PC-9 (cell line): ENCODE measurements around the gene MB. TPM values are rescaled to one million over a fixed set of nuclear protein-coding genes. Genes with fewer than 3 reads are reported as not detected.

Source experiments
- BruUV-seq: library from RNA; stranded (reverse); fragments of 400-500 nt; replicated peaks from 2 replicates; lab custom pipeline; 2021; lab: Mats Ljungman, UMichigan
- CTCF ChIA-PET: fragments of 300-600 bp; sonication (Branson Sonifier 250); formaldehyde crosslinking; loops from one replicate; lab custom pipeline; 2022; ENCODE audit warnings: antibody characterized with exemption; lab: Charles Lee
- POLR2A ChIA-PET: fragments of 300-600 bp; sonication (Branson Sonifier 250); formaldehyde crosslinking; loops from one replicate; lab custom pipeline; 2022; ENCODE audit warnings: antibody characterized with exemption; ENCODE audit not compliant: unreplicated experiment; lab: Charles Lee
- DNase-seq, 2 experiments: peaks; one replicate each; pipeline versions ENCODE4 v3.0.0 to v3.0.0-alpha.2; 2015 to 2022; ENCODE audit warnings: mixed read lengths in 1 of 2
- H2AFZ ChIP-seq: fragments of 200-600 bp; sonication (generic); 2 replicates; pipeline ENCODE4 v1.8.1; 2017; ENCODE audit warnings: antibody characterized with exemption
- H3F3A ChIP-seq: fragments of 200-600 bp; sonication (generic); 2 replicates; pipeline ENCODE4 v1.8.1; 2017; ENCODE audit warnings: antibody characterized with exemption, mild to moderate bottlenecking, low read depth; ENCODE audit not compliant: insufficient read depth
- H3K27ac ChIP-seq: fragments of 200-600 bp; sonication (generic); 2 replicates; pipeline ENCODE4 v1.6.1; 2016; ENCODE audit warnings: mixed run types
- H3K27me3 ChIP-seq: fragments of 200-600 bp; sonication (generic); 2 replicates; pipeline ENCODE4 v1.6.1; 2016; ENCODE audit warnings: low read depth, mixed run types; ENCODE audit not compliant: insufficient read depth
- H3K36me3 ChIP-seq: fragments of 200-600 bp; sonication (generic); 2 replicates; pipeline ENCODE4 v1.6.1; 2016; ENCODE audit warnings: low read depth, mixed run types
- H3K4me1 ChIP-seq: fragments of 200-600 bp; sonication (generic); replicated peaks from 2 replicates; pipeline ENCODE4 v1.6.1; 2016; ENCODE audit warnings: mixed run types; ENCODE audit not compliant: insufficient read depth
- H3K4me2 ChIP-seq: fragments of 200-600 bp; sonication (generic); 2 replicates; pipeline ENCODE4 v1.6.1; 2017; ENCODE audit warnings: mixed run types
- H3K4me3 ChIP-seq: fragments of 200-600 bp; sonication (generic); 2 replicates; pipeline ENCODE4 v1.6.1; 2016; ENCODE audit warnings: mixed run types
- H3K79me2 ChIP-seq: fragments of 200-600 bp; sonication (generic); 2 replicates; pipeline ENCODE4 v1.6.1; 2017; ENCODE audit warnings: low read depth, mixed run types
- H3K9me2 ChIP-seq: fragments of 200-600 bp; sonication (generic); 2 replicates; pipeline ENCODE4 v1.8.1; 2017; ENCODE audit warnings: mild to moderate bottlenecking; ENCODE audit not compliant: insufficient read depth
- H3K9me3 ChIP-seq: fragments of 200-600 bp; sonication (generic); 2 replicates; pipeline ENCODE4 v1.8.1; 2016; ENCODE audit warnings: low read depth; ENCODE audit not compliant: insufficient read depth
- H4K20me1 ChIP-seq: fragments of 200-600 bp; sonication (generic); 2 replicates; pipeline ENCODE4 v1.8.1; 2017; ENCODE audit not compliant: insufficient read depth
- CTCF ChIP-seq: fragments of 200-600 bp; sonication (generic); conservative IDR thresholded peaks from 2 replicates; pipeline ENCODE4 v1.6.1; 2017; ENCODE audit warnings: mixed run types, antibody characterized with exemption, mild to moderate bottlenecking, moderate library complexity
- EZH2 ChIP-seq: fragments of 200-600 bp; sonication (generic); IDR thresholded peaks from 2 replicates; pipeline ENCODE4 v1.8.0; 2017; ENCODE audit warnings: antibody characterized with exemption, low read depth
- intact Hi-C: fragments of 100-400 bp; cut with micrococcal nuclease; formaldehyde crosslinking; loops from one replicate; pipeline ENCODE4 v1.10.0; 2022; ENCODE audit not compliant: unreplicated experiment
- total RNA-seq: library from RNA; stranded (reverse); gene quantifications from 2 replicates; pipeline ENCODE4 v1.2.3, GENCODE V29; 2021

MB gene
- total RNA-seq, 1 experiment from 2014 or later: 5.0 TPM

DNA sequence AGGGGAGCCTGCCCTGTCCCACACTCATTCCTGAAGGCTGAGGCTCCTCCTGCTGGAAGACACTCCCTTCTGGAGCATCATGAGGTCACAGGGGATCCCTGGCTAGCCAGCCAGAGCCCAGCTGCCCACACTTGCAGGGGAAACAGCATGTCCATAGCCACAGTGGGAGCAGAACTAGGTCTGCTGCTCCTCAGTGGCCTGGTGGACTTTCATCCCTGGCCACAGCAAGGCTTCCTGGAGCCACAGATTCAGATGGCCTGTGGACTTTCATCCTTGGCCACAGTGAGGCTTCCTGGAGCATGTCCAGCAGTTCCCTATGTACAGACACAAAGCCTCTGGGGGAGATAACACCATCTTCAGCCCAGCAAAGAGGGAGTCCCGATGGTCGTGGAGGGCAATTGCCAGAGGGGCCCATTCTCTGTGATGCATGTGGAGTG, 25.2 kb upstream of the MB start:
- POLR2A ChIA-PET: no interaction called here
- CTCF ChIA-PET: interaction anchor here (0.6 kb wide), 1 partner anchor 172 kb away, joined by 7 read pairs; no protein-coding TSS in a partner anchor
- no peak for DNase-seq
- Histone ChIP-seq H3K27ac (no peak overlapping the region), H3K4me3 (no peak overlapping the region), H3K36me3 (no peaks in the 10 kb centered on the region), H2AFZ (no peak overlapping the region), H3K4me2 (no peak overlapping the region), H3K9me2 (no peaks in the 10 kb centered on the region), H3K9me3 (no peaks in the 10 kb centered on the region), H3K27me3 (no peaks in the 10 kb centered on the region), H3F3A (peaks cover 15% of the 10 kb centered on the region; the same call in 1 of the 2 replicates), H3K4me1 (peaks cover 29% of the 10 kb centered on the region), H4K20me1 (no peaks in the 10 kb centered on the region), H3K79me2 (no peaks in the 10 kb centered on the region)
- intact Hi-C loops: no loop called here
- BruUV-seq: no TSS peak
- TF ChIP-seq CTCF (no peak), EZH2 (no peak)

GRCh38 chr22:35641494-35642120, 24.5 kb upstream of the MB start:
- no peaks in the 10 kb centered on the region for H3K27me3 ChIP-seq
- no peak overlapping the region for H3K4me2 ChIP-seq
- H4K20me1 ChIP-seq: no peaks in the 10 kb centered on the region
- no peak overlapping the region for H3K27ac ChIP-seq
- DNase-seq: no peak
- H3F3A ChIP-seq: peaks cover 15% of the 10 kb centered on the region; the same call in 1 of the 2 replicates
- no peaks in the 10 kb centered on the region for H3K36me3 ChIP-seq
- no peak overlapping the region for H3K4me3 ChIP-seq
- no peaks in the 10 kb centered on the region for H3K79me2 ChIP-seq
- intact Hi-C loops: no loop called here
- no peaks in the 10 kb centered on the region for H3K9me2 ChIP-seq
- BruUV-seq: no TSS peak
- ChIA-PET POLR2A (no interaction called here), CTCF (no interaction called here)
- H2AFZ ChIP-seq: no peak overlapping the region
- H3K4me1 ChIP-seq: peaks cover 22% of the 10 kb centered on the region
- TF ChIP-seq CTCF (no peak), EZH2 (no peak)
- H3K9me3 ChIP-seq: no peaks in the 10 kb centered on the region

GRCh38 chr22:35638410-35638809, 21.3 kb upstream of the MB start:
- H3K27me3 ChIP-seq: no peaks in the 10 kb centered on the region
- no peak overlapping the region for H2AFZ ChIP-seq
- H3F3A ChIP-seq: peaks cover 6% of the 10 kb centered on the region; the same call in 1 of the 2 replicates
- no peak for TF ChIP-seq EZH2
- no peak for TF ChIP-seq CTCF
- H3K4me1 ChIP-seq: peaks cover 5% of the 10 kb centered on the region
- H3K4me2 ChIP-seq: no peak overlapping the region
- H3K36me3 ChIP-seq: no peaks in the 10 kb centered on the region
- no peaks in the 10 kb centered on the region for H3K9me2 ChIP-seq
- no peak overlapping the region for H3K27ac ChIP-seq
- ChIA-PET CTCF (no interaction called here), POLR2A (interaction anchor here (0.5 kb wide), 1 partner anchor 154 kb away, joined by 15 read pairs; no protein-coding TSS in a partner anchor)
- no peak for DNase-seq
- no TSS peak for BruUV-seq
- H4K20me1 ChIP-seq: no peaks in the 10 kb centered on the region
- H3K79me2 ChIP-seq: no peaks in the 10 kb centered on the region
- intact Hi-C loops: no loop called here
- H3K9me3 ChIP-seq: no peaks in the 10 kb centered on the region
- no peak overlapping the region for H3K4me3 ChIP-seq
